ENCODE data around the gene ANKS1A.

GRCh38 chr6:35140639-35141006 is 251.6 kb downstream of the ANKS1A start:
- TF ChIP-seq POLR2A (IDR thresholded peaks at IDR 0.05) (no peak), CTCF (IDR thresholded peaks at IDR 0.05) (no peak)

Measured in testis (tissue), 2 donors.